GM19025 (cell line): Measurements from ENCODE around the gene GAST.
A peak's percentile ranks its signal among the peaks of the same experiment; 100 is the strongest.
"Not testable (repeated sequence)": the region's sequence is repeated elsewhere in the genome, so short reads cannot be mapped to it uniquely, and the experiment has no call there.

Source experiments
- ATAC-seq: cut with Tn5 transposase; IDR thresholded peaks from one replicate; pipeline ENCODE4 v1.9.1; 2021; ENCODE audit warnings: mild to moderate bottlenecking, low read depth, moderate library complexity; ENCODE audit not compliant: unreplicated experiment

GAST gene

DNA sequence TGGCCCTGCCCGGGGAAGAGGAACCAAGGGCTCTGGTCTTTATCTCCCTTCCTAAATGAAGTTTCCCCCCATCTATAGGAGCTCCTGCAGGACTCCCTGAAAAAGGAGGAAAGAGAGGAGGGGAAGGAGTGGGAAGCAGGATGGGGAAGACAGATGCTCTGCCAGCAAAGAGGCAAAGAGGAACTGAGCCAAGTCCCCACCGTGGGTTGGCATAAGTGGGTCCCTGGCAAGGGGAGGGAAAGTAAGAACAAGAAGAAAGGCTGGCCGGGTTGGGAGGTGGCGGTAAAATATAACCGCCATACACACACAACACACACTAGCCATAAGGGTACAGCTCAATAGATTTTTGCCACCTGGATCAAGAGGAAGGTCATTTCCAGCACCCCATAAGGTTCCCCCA lies 29.5 kb upstream of the GAST start:
- ATAC-seq: no peak

DNA sequence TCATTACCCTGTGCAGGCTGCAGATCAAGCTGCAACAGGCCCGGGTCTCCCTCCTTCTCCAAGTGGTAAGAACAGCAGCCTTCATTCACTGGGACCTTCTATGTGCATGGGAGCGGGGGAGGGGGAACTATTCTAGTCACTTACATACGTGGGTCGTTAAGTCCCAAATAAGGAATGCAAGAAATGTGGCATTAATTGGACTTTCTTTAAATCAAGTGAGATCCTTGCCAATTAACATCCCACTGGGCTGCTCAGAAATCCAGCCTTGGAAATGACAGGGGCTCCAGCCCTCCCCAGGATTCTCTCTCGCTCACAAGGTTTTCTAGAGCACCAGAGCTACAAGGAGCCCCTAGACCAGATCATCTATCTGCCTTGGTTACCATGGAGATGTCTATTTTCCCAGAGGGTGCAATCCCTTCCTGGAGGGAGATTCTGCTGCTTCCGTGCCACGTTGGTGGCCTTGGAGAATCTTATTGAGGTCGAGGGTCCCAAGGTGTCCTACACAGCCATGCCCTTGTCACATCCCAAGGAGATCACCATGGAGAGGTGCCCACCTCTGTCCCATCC lies 28.6 kb upstream of the GAST start:
- ATAC-seq: no peak

DNA sequence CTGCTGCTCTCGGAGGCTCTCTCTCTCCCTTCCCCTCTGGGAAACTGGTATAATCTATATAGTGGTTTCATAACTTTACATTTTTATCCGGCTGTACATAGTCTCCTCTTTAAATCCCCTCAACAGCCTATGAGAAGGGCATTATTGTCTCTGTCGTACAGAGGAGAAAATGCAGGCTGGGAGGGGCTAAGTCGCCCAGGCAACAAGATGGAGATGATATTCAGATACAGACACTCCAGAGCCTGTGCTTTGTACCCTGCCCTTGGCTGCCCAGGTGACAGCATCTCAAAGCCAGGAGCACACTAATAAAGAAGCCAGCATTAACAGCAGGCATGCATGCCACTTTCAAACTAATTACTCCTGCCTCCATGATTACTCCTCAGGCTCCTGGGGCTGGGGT lies 28.1 kb upstream of the GAST start:
- ATAC-seq: no peak

DNA sequence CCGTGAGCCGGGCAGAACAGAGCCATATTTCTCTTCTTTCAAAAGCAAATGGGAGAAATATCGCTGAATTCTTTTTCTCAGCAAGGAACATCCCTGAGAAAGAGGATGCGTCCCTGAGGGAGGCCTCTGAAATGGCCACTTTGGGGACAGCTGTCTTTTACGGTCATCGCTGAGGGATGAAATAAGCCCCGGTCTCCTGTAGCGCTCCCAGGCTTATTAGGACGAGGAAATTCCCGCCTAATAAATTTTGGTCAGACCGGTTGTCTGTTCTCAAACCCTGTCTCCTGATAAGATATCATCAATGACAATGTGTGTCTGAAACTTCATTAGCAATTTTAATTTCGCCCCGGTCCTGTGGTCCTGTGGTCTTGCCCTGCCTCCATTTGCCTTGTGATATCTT lies 26.4 kb upstream of the GAST start:
- not testable (repeated sequence) for ATAC-seq

DNA sequence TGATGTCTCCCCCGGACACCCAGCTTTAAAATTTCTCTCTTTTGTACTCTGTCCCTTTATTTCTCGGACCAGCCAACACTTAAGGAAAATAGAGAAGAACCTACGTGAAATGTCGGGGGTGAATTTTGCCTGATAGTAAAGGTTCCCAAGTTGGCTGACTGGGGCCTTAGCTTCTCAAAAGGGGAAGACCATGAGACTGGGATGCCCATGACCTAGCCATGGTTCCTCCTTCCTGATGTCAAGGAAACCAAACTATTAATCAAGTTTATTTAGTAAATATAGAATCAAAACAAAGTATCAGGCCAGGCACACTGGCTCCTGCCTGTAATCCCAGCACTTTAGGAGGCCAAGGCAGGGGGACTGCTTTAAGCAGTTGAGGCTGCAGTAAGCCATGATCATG lies 25.9 kb upstream of the GAST start:
- no peak for ATAC-seq

DNA sequence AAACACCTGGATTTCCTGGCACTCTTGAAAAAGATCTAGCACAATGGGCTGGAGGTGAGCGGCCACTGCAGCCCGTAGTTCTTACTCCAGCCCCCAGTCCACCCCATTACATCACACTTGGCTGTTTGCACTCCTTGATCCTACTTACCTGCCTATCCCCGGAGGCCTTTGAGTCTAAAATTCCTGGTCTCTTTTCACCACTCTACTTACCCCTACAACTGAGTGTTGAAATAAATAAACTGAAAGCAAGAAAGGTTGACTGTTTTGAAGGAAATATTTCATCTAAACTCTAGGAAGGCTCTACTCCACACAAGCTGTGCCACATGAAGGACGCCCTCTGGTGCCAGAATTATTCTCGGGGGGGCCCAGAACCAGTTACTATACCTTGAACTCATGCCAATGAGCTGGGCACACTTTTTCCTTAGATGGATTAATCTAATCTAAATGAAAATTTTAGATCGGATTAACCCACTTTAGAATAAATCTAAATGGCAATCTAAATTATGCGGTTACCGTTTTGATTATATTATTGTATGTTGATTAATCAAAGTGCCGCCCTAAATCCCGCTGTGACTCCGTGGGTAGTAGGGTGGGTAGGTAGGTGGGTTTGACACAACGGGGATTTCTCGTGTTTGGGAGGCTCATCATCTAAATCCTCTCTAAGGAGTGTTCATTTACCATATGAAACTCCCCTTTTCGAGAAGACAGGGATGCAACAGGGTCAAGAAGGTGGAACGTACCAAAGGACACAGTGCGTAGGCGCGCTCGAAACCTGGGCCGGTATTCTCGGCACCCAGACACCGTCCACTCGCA lies 24.1 kb upstream of the GAST start:
- no peak for ATAC-seq

DNA sequence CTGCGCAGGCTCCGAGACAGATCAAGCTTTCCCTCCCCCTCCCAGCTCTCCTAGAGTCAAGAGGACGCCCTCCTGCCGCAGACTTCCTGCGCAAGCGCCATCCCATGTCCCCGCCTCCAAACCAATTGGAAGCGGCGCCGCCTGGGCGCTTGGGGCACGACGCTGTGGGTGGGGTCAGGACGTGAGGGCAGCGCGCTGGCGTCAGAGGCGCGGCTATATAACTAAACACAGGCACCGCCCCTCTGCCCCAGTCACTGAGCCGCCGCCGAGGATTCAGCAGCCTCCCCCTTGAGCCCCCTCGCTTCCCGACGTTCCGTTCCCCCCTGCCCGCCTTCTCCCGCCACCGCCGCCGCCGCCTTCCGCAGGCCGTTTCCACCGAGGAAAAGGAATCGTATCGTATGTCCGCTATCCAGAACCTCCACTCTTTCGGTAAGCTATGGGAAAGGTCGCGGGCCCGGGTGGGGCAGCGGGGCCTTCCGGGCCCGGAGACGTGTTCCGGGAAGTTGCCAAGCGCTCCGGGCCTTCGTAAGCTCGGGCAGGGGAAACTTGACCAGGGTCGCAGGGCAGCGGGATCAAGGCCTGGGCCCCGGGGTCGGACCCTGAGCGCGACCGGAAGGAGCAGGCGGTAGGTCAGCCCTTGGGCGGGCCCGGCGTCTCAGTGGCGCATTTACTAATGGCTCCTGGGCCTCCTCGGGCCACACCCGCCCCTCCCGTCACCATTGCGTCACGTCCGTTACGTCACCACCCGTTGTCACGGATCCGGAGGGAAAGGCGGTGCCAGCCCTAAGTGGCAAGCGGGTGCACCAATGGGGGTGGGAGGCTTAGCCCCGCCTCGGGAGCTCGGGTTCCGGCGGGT lies 23.3 kb upstream of the GAST start, which contains the start of gene EIF1:
Gene EIF1, plus strand, starts transcription at position 245 of the 856 bp plus-strand sequence. Its CDS starts 154 bp downstream, at position 399.
- peak; percentile 72 for ATAC-seq

DNA sequence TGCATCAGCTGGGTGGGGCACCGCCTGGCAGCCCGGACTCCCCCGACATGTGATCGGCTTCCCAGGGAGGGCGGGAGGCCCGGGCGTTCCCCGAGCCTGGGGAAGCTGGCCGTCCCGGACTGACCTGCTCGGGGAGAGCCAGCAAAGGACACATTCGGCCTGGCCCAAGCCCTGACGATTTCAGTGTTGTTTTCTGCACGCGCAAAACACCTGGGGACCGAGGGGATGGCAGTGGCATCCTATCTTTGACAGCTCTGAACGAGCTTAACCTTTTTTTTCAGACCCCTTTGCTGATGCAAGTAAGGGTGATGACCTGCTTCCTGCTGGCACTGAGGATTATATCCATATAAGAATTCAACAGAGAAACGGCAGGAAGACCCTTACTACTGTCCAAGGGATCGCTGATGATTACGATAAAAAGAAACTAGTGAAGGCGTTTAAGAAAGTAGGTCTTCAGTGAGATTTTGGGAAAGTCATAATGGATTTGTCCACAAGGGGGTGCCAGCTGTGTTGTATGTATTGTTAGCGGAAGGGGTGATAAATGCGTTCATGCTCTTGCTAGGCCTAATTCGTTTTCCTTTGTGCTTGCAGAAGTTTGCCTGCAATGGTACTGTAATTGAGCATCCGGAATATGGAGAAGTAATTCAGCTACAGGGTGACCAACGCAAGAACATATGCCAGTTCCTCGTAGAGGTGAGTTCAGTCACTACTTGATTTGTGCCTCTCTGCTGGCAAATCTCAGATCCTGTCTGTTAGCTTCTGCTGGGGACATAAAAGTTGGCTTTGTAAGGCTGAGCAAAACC lies 22.4 kb upstream of the GAST start:
- ATAC-seq: no peak

DNA sequence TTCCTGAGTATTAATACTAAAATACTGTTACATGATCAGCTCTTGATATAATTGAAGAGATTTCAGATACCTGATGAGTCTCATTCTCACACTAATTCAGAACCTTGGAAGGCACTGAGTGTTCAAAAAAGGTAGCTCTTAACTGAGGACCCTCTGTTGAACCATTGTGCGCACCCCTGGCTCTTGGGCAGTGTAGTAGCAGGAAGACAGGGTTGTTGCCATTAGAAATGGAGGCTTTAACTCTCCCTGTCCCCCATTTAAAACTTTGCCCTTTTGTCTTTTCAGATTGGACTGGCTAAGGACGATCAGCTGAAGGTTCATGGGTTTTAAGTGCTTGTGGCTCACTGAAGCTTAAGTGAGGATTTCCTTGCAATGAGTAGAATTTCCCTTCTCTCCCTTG lies 21.6 kb upstream of the GAST start:
- ATAC-seq: no peak

DNA sequence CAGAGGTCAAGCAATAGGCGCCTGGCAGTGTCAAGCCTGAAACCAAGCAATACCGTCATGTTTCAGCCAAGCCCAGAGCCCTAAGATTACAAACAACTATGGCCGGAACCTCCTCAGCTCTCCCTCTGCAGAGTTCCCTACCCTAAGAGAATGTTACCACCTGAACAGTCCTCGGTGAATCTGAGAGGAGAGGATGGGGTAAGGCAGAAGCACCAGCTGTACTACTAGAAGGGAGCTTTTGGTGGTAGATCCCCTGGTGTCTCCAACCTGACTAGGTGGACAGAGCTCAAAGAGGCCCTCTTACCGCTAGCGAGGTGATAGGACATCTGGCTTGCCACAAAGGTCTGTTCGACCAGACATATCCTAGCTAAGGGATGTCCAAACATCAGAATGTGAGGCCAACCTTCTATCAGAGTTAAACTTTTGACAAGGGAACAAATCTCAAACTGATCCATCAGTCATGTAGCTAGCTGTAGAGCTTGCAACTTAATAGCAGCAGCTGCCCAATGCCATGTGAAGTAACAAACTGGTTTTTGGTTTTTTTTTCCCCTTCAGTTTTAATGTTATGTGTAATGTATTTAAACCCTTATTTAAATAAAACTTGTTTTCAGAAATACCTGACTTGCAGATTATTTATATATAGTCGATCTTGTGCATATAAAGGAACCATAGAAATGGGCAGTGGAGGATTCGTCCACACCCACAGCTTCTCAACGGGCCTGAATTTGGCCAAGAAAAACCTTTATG lies 20.9 kb upstream of the GAST start:
- ATAC-seq: no peak

DNA sequence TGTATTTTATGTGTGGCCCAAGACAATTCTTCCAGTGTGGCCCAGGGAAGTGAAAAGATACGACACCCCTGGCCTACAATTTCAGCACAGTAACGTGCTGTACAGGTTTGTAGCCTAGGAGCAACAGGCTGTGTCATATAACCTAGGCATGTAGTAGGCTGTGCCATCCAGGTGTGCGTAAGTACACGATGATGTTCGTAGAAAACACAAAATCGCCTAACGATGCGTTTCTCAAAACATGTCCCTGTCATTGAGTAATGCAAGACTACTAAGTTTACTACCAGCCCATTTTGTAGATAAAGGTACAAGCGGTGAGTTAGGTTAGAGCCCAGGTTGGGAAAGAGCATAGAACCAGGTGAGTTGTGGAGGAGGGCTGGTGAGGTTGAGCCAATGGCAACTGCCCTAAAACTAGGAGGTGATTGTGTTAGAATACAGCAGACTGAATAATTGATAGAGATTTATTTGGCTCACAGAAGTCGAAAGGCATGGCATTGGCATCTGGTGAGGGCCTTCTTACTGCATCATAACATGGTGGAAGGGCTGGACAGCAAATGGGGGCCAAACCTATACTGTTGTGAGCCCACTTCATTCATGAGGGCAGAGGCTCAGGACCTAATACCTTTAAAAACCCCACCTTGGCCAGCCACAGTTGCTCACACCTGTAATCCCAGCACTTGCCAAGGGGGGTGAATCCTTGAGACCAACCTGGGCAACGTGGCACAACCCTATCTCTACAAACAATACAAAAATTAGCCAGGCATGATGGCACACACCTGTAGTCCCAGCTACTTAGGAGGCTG lies 19.2 kb upstream of the GAST start:
- ATAC-seq: no peak

DNA sequence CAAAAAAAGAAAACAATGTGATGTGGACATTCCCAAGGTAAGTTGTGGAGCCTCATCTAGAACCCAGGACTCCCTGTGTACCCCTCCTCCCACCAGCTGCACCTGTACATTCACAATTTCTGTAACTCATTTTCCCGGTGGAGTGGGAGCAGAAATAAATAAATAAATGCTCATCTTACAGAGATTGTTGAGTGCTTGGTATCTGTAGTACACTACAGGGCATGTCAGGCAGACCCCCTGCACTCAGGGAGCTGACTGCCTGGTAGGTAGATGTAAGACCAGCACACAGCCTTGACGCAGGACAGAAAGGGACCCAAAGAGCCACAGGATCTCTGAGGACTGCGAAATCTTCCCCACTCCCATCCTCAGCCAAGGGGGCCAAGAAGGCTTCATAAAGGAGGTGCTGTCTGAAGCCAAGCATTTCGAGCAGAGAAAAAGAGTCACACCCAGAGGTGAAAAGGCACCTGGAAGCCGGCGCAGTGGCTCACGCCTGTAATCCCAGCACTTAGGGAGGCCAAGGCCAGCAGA lies 16.9 kb upstream of the GAST start:
- ATAC-seq: no peak

DNA sequence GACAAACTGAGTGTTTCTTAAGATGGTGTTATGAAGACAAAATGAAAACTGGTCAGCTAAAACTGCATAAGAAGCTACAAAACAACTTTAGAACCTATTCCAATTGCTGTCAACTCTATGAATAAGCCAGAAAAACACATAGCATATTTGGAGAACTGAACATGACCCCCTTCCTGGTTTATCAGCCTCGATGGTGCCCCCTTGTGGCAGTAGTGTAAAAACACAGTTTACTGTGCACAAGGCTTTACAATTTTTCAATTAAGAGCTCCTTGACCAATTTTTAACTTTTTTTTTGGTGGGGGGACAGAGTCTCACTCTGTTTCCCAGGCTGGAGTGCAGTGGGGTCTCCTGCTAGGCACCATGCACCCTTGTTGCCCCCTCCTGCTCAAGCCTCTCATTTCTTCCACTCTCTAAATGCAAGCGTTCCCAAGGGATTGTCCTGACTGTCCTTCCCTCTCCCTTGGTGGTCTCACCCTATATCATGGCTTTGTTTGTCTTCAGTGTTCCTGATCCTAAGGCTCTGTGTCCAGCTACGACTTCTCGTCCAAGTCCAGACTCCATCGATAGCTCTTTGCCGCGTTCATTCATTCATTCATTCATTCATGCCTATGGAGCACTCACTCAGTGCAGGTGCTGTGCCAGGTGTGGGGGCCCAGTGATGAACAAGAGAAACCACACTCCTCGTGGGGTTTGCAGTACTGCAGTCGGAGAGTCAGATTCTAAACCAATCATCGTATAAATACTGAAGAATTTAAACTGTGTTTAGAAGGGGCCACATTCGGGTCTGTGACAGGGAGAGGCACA lies 16.0 kb upstream of the GAST start:
- no peak for ATAC-seq

DNA sequence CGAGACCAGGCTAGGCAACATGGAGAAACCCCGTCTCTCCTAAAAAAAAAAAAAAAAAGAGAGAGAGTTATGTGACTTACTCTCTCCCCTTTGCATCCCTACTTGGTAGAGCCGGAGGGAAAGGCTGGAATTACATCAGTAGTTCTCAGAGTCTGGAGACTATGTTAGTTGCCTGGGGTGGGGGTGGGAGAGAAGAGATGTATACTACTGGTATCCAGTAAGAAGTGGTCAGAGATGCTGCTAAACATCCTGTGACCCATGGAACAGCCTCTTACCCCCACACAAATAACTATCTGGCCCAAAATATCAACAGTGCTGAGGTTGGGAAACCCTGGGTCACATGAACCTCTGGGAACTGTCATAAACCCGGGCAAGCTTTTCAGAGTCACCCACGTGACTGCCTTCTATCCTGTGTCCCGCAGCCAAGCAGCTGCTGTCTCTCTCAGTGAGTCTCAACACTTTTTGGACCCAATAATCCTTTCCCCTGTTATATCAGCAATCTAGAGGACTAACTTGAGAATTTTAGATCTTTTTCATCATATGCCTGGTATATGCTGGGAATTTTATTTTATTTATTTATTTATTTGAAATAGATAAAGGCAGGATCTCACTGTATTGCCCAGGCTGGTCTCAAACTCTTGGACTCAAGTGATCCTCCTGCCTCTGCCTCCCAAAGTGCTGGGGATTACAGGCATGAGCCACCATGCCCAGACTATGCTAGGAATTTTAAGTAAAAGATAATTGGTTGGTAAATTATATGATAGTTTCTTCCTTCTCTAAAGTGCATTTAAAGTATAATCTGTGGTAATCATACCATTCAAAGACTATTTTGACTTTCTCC lies 14.8 kb upstream of the GAST start:
- ATAC-seq: no peak

DNA sequence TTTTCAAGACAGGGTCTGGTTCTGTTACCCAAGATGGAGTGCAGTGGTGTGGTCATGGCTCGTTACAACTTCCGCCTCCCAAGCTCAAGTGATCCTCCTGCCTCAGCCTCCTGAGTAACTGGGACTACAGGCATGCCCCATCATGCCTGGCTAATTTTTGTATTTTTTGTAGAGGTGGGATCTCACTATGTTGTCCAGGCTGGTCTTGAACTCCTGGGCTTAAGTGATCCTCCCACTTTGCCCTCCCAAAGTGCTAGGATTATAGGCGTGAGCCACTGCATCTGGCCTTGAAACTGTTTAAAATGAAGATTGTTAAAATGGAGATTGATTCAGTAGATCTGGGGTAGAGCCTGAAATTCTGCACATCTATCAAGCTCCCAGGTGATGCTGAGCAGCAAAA lies 11.3 kb upstream of the GAST start:
- ATAC-seq: not testable (repeated sequence)

DNA sequence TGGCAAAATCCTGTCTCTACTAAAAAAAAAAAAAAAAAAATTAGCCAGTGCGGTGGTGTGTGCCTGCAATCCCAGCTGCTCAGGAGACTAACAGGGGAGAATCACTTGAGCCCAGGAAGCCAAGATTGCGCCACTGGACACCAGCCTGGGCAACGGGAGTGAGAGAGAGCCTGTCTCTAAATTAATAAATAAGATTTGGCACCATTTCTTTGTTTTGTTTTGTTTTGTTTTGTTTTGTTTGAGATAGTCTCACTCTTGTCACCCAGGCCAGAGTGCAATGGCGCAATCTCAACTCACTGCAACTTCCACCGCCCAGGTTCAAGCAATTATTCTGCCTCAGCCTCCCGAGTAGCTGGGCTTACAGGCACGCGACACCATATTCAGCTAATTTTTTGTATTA lies 9.4 kb upstream of the GAST start:
- no peak for ATAC-seq
